HG03520 (cell line): ENCODE results near the gene MAN1B1.
A peak's percentile ranks its signal among the peaks of the same experiment; 100 is the strongest.

Source experiments
- ATAC-seq: cut with Tn5 transposase; IDR thresholded peaks from one replicate; pipeline ENCODE4 v1.9.1; 2021; ENCODE audit warnings: mild to moderate bottlenecking, moderate library complexity; ENCODE audit not compliant: unreplicated experiment

Gene MAN1B1

DNA sequence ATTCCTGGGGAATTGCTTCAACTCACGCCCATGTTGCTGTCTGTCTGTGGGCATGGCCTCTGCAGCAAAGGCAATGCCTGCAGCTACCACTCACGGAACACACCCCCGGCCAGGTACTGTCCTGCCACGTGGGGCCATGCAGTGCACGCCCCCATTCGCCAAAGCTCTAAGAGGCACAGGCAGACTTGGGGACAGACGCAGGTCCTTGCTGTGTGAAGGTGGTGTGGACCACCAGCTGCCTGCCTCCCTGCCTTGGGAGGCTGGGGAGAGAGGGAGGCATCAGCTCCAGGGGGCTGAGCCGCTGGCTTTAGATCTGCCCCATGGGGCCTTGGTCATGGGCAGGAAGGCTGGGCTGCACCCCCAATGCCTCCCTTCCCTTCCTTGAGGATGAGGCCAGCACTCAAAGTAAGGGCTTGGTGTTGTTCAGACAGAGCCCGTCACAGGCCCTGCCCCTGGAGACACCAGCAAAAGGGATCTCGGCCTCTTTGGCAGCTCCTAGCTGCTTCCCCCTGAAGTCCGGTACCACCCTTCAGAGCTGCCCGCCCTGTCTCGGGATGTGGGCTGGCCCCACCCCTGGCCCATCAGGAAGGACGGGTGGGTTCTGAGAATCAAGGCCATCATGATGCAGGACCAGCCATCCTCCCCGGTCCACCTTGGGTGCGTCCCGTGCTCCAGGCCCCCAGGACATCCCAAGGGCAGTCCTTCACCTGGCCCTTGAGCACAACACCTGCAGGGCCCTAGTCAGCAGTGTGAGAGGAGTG lies 54.4 kb downstream of the MAN1B1 start:
- ATAC-seq, result no peak

- no peak for ATAC-seq
Observed at GRCh38 chr9:137141976-137142936, 55.5 kb downstream of the MAN1B1 start.

DNA sequence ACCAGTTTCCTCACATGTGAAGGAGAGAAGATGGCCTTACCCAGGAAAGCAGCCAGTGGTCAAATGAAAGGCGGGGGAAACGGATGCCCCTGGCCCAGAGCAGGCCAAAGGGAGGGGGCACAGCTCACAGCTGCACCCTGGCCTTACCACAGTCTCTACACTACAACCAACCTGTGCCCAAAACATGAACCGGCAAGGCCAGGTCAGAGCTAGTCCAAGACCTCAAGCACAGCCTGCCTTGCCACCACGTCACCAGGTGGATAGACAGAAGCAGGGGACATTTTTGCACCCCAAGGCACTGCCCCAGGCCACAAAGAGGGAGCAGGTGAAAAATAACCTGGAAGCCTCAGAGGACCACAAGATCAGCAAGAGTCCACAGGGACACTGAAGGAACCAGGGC lies 56.7 kb downstream of the MAN1B1 start:
- no peak for ATAC-seq

GRCh38 chr9:137145731-137146526 lies 59.1 kb downstream of the MAN1B1 start:
- ATAC-seq, result no peak

GRCh38 chr9:137146527-137146918 lies 59.7 kb downstream of the MAN1B1 start:
- no peak for ATAC-seq

GRCh38 chr9:137147091-137147792 lies 60.5 kb downstream of the MAN1B1 start:
- no peak for ATAC-seq

GRCh38 chr9:137147793-137148160 lies 61.0 kb downstream of the MAN1B1 start:
- ATAC-seq, result no peak

DNA sequence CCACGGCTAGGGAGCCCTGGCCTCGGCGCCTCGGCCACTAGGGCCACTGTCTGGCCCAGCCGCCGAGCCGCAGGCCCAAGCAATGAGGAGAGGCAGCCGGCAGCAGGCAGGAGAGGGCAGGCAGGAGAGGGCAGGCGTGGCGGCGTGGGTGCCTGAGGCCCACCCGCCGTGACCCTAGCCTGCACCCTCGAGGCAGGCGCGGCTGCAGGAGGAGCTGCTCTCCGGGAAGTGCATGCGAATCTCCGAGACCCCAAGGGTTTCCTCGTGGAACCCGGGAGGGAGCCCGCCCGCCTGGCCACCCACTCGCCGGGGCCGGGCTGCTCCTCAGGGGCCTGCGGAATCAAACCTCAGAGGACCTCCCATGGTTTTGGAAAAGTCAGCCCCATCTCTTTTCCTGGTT lies 61.5 kb downstream of the MAN1B1 start:
- no peak for ATAC-seq

DNA sequence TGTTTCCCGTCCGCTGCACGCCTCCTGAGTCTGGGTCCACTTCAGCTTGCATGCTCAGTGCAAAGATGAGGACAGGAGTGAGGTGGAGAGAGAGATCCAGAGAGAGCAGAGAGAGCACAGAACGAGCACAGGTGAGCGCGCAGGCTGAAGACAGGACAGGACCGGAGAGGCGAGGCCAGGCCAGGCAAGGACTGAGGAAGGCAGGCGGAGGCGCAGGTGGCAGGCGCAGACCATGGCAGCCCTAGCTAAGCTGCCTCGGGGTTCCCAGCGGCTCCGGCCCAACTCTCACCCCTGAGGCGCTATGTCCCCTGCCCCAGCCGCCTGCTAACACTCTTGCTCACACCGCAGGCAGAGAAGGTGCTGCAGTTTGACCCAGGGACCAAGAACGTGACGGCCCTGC lies 61.9 kb downstream of the MAN1B1 start:
- no peak for ATAC-seq

- ATAC-seq, result no peak
Observed at GRCh38 chr9:137149363-137149762, 62.6 kb downstream of the MAN1B1 start.

- ATAC-seq, result peak; percentile 1
Observed at GRCh38 chr9:137149942-137150616, 63.3 kb downstream of the MAN1B1 start.

DNA sequence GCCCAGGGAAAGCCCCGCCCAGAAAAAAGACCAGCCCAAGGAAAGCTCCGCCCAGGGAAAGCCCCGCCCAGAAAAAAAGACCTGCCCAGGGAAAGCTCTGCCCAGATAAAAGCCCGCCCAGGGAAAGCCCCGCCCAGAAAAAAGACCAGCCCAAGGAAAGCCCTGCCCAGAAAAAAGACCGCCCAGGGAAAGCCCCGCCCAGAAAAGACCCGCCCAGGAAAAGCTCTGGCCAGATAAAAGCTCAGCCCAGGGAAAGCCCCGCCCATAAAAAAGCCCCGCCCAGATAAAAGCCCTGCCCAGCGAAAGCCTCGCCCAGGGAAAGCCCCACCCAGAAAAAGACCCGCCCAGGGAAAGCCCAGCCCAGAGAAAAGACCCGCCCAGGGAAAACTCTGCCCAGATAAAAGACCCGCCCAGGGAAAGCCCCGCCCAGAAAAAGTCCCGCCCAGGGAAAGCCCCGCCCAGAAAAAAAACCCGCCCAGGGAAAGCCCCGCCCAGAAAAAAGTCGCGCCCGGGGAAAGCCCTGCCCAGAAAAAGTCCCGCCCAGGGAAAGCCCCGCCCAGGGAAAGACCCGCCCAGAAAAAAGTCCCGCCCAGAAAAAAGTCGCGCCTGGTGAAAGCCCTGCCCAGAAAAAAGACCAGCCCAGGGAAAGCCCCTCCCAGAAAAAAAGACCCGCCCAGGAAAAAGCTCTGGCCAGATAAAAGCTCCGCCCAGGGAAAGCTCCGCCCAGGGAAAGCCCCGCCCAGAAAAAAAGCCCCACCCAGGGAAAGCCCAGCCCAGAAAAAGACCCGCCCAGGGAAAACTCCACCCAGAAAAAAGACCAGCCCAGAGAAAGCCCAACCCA lies 64.1 kb downstream of the MAN1B1 start:
- ATAC-seq, result peak; percentile 43

- ATAC-seq, result no peak
Observed at GRCh38 chr9:137152844-137153405, 66.1 kb downstream of the MAN1B1 start.

DNA sequence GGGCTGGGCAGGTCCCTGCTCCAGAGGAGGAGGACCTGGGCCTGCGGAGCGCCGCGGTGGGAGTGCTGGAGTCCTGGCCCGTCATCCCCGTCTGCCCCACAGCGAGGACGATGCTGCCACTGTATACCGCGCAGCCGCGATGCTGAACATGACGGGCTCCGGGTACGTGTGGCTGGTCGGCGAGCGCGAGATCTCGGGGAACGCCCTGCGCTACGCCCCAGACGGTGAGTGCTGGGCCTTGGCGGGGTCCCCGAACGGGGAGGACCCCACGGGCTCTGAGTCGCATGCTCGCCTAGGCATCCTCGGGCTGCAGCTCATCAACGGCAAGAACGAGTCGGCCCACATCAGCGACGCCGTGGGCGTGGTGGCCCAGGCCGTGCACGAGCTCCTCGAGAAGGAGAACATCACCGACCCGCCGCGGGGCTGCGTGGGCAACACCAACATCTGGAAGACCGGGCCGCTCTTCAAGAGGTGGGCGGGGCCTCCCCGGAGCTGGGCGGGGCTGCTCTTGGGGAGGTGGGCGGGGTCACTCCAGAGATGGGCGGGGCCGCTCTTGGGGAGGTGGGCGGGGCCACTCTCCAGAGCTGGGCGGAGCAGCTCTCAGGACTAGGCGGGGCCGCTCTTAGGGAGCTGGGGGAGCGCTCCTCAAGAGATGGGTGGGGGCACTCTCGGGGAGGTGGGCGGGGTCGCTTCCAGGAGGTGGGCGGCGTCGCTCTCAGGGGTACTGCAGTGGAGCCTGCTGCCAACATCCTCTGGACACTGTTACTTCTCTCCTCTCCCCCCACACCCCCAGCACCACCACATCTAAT lies 70.0 kb downstream of the MAN1B1 start:
- no peak for ATAC-seq

GRCh38 chr9:137157618-137158415 lies 71.0 kb downstream of the MAN1B1 start:
- ATAC-seq, result no peak

DNA sequence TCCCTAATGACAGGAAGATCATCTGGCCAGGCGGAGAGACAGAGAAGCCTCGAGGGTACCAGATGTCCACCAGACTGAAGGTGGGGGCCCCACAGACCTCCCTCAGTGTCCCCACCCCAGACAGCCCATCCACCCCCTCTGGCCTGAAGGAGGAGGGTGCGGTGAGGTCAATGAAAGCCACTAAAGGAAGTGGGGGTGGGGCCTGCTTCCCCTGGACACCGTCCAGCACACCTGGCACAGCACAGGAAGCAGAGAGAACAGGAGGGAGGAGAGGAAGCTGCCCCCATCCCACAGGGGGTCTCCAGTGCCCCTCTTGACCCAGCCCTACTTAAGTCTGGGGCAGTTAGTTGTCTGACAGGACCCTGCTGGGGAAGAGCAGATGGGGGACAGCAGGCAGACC lies 71.8 kb downstream of the MAN1B1 start:
- ATAC-seq, result no peak
